Measurements from ENCODE around the gene LRRC56.
A peak's percentile ranks its signal among the peaks of the same experiment; 100 is the strongest.

LRRC56 gene

GRCh38 chr11:544817-545166, 7.5 kb downstream of the LRRC56 start:
- no peak for DNase-seq

DNA sequence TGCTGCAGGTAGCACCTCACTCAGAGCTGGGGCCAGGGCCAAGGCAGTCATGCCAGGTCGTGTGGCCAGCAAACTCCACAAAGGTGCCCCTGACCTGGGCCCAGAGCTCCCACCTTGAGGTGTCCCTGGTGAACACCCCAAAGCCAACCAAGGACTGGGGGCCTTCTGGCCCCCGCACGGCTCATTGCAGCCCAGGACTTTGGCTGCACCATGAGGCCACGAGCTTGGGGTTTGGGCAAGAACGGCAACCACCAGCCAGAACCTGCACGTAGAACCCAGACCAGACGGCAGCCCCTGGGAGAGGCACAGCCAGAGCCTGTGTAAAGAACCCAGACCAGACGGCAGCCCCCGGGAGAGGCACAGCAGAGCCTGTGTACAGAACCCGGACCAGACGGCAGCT, 7.8 kb downstream of the LRRC56 start:
- no peak for DNase-seq

GRCh38 chr11:548700-549603, 11.6 kb downstream of the LRRC56 start:
- no peak for DNase-seq

GRCh38 chr11:550021-550745, 12.9 kb downstream of the LRRC56 start:
- DNase-seq: no peak

DNA sequence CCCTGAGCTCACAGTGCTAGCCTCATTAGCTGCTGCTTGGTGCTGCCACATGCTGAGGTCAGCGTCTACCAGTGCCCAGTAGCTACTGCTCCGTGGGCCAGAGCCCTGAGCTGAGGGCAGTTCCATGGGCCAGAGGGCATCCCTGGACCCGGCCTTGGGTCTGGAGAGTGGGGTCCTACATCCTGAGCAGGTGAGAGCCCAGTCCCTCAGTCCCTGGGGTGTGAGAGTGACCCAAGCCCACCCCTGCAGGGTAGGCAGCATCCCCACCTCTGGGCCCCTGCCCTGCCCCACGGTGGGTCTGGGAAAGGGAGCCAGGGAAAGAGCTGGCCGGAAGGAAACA, 13.4 kb downstream of the LRRC56 start:
- DNase-seq: no peak

- no peak for DNase-seq
Observed at GRCh38 chr11:551131-551530, 13.8 kb downstream of the LRRC56 start.

DNA sequence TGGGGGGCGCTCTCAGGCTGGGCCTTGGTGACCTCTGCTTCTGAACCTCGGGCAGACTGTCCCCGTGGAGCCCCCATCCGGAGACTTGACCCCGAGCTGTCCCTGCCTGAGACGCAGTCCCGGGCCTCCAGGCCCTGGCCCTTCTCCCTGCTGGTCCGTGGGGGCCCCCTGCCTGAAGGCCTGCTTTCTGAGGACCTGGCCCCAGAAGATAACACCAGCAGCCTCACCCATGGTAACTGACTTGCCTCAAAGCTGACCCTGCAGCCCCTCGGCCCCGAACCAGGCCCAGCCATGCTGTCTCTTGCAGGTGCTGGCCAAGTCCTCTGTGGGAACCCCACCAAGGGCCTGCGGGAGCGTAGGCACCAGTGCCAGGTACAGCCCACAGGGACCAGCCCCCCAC, 14.3 kb downstream of the LRRC56 start:
- DNase-seq: no peak

- DNase-seq: no peak
Observed at GRCh38 chr11:553083-553987, 16.0 kb downstream of the LRRC56 start.

DNA sequence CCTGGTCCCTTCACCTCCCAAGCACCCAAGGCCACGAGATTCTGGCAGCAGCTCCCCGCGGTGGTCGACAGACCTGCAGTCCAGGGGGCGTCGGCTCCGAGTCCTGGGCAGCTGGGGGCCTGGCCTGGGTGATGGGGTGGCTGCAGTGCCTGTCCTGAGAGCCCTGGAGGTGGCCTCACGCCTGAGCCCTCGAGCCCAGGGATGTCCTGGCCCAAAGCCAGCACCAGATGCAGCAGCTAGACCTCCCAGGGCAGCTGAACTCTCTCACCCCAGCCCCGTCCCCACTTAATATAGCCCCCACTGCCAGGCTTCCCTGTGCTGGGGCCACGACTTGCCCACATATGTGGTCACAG, 16.6 kb downstream of the LRRC56 start:
- no peak for DNase-seq

DNA sequence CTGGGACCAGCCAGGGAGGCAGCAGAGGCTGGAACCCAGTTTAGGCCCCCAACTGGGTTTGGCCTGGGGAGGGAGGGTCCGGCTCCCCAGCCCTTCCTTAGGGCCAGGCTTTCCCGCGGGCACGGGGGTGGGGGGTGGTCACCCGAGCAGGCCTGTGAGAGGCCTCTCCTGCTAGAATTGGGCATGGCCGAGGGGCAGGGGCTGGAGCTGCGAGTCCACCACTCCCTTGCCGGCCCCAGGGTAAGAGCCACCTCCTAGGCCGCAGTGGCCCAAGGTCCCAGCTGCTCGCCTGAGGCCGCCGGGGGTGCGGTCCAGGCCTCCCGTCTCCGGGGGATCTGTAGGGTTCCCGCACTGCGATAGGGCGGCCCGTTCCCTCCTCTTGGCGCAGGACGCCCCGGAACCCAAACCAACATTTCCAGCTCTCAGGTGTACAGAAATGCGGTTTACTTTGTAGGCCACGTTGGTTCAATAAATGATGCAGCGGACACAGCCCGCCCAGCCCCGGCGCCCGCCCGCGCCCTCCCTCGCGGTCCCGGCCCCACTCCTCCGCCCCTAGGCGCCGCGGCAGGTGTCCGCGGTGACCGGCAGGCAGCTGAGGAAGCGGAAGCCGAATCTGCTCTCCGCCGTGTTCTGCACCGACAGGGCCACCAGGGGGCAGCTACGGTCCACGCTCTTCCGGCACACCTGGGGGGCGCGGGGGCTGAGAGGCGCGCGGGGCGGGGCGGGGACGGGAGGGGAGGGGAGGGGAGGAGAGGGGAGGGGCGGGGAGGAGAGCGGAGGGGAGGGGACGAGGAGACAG, 17.3 kb downstream of the LRRC56 start:
- peak; percentile 74 for DNase-seq

DNA sequence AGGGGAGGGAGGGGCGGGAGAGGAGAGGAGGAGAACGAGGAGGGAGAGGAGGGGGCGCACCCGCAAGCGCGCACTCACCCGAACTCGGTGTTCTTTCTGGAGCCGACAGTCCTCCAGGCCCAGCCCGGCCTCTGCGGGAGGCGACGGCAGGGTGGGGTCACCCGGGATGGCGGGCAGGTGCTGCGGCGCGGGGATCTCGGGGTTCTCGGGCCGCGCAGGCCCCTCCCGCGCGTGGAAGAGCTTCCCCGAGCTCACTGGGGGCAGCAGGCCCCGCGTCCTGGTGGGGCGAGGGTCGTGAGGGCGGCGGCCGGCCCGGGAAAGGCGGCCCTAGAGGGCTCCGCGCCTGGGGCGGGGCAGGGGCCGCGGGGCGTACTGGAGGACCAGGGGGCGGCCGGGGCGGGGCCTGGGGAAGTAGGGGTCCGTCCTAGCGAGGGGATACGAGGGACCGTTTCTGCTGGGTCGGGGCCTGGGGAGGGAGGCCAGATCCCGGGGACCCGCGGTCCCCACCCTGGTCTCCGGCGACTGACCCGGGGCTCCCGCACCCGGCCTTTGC, 18.0 kb downstream of the LRRC56 start:
- DNase-seq: no peak

DNA sequence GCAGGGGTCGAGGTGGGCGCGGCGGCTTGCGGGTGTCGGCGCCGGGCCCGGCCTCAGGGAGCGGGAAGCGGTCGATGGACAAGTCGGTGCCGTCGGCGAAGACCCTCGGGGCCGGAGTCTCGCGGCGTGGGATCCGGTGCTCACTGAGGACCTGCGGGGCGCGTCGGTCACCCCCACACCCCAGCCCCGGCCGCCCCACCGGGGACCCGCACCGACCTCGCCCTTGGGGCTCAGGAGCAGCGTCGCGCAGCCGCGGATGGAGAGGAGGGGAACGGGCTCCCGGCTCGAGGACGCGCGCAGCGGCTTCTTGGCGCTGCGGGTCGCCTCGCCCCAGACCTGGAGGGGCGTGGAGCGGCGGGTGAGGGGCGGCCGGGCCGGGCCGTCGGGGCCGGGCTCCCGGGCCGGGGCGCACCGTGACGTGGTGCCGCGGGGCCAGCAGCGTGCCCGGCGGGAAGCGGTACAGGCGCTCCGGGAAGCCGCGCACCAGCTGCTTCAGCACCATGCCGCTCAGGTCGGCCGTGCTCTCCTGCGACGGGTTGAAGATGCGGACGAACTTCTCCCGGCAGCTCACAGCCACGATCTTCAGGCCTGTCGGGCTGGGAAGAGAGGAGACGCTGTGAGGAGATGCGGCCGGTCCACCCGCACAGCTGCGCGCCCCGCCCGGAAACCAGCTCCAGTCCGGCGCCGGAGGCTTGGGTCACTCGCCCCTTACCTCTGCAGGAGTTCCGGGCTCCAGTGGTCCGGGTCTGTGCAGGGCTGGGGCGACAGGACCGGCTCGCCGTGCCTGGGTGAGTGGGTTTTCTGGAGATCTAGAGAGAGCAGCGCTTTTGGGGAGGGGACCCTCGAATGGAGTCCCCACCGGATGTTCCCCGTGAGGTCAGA, 18.7 kb downstream of the LRRC56 start:
- DNase-seq: no peak

DNA sequence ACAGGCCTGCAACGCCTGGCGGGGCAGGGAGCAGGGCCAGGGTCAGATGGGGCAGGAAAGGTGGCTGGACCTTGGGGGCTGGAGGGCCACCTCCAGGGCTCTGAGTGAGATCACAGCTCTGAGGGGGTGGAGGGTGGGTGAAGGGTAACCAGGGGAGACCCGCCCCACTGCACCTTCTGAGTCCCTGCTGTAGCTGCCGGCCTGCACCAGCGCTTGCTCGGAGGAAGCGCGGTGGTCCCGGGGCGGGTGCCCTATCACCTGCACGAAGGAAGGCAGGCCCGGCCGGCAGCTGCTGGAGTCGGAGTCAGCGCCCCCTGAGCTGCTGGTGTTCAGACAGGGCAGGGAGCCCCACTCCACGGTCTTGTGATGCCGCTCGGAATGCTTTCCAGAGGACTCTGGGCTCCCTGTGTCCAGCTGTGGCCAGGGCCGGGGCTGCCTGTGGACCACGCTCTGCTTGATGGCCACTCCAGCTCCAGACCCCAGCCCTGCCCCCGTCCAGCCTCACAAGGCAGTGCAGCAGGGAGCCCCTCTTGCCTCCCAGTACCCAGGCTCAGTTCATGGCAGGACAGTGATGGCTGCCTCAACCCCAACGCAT, 19.4 kb downstream of the LRRC56 start:
- no peak for DNase-seq

DNA sequence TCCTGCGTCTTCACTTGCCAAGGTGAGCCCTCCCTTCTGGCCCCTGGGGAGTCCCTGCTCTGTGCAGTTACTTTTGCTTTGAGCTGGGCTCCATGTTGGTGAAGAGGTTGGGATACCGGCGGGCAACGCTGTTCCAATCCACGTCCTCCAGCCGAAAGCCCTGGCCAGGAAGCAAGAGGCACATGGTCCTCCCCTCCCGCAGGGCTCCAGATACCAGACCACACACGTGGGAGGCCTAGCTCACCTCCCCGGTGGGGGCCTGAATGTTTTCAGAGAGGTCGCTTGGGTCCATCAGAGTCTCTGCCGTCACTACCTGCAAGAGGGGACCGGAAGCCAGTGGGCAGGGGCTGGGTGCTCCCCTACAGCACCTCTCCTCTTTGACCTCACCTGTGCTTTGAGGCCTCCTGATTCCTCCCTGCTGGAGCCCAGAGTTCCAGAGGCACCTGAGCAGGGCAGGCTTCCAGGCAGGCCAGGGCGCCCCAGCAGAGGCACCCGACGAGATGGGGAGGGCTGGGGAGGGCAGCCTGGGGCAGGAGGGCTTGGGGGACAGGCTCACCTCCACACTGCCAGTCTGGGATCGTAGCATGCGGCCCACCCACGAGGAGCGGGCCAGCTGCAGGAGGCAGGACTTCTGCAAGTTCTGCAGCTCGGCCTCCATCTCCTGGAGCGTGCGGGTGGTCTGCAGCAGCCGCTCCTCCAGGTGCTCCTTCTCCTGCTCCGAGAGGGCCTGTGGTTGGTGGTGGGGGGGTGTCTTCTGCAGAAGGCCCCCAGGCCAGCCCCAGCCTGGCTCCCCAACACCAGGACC, 20.2 kb downstream of the LRRC56 start:
- no peak for DNase-seq

- DNase-seq: no peak
Observed at GRCh38 chr11:558503-558902, 21.2 kb downstream of the LRRC56 start.

GRCh38 chr11:559020-559620, 21.8 kb downstream of the LRRC56 start:
- DNase-seq: no peak

DNA sequence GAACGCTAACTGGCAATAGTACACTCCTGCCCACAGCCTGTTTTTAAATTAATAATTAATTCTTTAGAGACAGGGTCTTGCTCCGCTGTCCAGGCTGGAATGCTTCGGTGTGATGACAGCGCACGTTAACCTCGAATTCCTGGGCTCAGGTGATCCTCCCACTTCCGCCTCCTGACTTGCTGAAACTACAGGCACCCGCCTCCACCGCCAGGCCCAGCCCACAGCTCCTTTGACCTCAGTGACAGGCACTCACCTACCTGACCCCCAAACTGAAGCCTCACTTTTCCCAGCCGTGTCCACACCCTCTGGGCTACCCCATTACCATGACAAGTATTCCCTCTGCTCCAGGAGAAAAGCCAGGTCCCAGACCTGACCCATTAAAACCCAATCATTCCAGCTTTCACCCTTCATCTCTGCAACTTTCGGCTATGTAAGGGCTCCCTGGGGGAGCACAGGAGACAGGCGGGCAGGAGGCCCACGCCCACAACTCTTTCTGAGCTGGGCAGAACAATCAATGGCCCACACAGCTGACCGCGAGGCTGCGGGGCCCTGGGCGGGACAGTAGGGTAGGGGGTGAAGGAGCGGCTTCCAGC, 22.5 kb downstream of the LRRC56 start:
- DNase-seq: no peak

DNA sequence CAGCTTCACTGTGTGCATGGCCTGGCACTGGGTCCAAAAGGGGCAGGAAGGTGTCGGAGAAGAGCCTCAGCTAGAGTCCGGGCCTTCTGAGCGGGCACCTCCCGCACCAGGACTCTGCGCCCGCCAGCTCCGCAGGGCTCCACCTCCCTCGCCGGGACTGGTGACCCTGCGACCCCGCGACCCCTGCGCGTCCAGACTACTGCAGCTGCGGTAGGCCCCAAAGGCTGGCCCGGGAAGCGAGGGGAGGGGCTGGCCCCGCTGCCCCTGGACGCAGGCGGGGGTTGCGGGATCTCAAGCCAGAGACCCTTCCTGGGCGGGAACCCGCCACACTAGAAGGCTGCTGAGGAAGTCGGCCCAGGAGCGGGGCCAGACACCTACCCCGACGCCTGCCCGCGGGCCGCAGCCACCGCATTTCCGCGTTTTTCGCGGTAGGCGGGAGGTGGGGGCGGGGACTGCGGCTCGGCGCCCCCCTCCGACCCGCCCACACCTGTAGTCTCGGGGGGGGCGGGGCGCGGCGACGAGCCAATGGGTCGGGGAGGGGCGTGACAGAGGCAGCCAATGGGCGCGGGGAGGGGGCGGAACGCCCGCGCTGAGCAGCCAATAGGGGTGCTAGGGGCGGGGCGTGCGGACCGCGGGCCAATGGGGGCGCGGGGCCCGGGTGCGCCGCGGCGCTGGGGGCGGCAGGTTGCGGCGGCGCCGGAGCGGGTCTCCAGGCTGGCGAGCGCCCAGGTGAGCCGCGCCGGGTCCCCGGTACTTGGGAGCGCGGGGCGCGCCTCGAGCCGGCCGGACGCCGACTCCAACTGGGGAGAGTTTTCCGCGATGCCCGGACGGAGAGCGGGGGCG, 23.2 kb downstream of the LRRC56 start, which contains the start of the genes LMNTD2 and RASSF7:
LMNTD2 (minus strand) TSS at position 434 of the 843 bp plus-strand sequence; CDS start at position 412, 22 bp downstream.
RASSF7 (plus strand) TSS at position 666 of the 843 bp plus-strand sequence. CDS start 799 bp downstream, outside the sequence.
- DNase-seq: peak; percentile 97

All from activated CD4-positive, CD25-positive, alpha-beta regulatory T cell treated with anti-CD3 and anti-CD28 coated beads, Interleukin-2, amount 50 U/mL, for 72 hours (primary cell).